RWPE2 (cell line): ENCODE data around the gene AGMO.

Source experiments
- ATAC-seq: fragments of 200-7000 bp; cut with Tn5 transposase; 3 replicates; pipeline ENCODE4 v1.9.1; 2021; ENCODE audit warnings: low read depth
- DNase-seq: peaks from one replicate; pipeline ENCODE4 v3.0.0-alpha.2; 2020; ENCODE audit warnings: low spot score
- H3K27ac ChIP-seq: fragments of 450-650 bp; 2 replicates; pipeline ENCODE4 v1.5.1; 2017; ENCODE audit warnings: mild to moderate bottlenecking; ENCODE audit not compliant: poor library complexity, severe bottlenecking
- H3K27me3 ChIP-seq: fragments of 250-450 bp; sonication (Bioruptor Pico); 2 replicates; pipeline ENCODE4 v1.5.1; 2021; ENCODE audit warnings: mild to moderate bottlenecking, moderate library complexity; ENCODE audit not compliant: insufficient read depth, poor library complexity, severe bottlenecking
- H3K36me3 ChIP-seq: fragments of 250-450 bp; sonication (Bioruptor Pico); 2 replicates; pipeline ENCODE4 v1.5.1; 2020; ENCODE audit warnings: low read depth, mild to moderate bottlenecking, moderate library complexity
- H3K4me1 ChIP-seq: fragments of 250-450 bp; sonication (Bioruptor Pico); 2 replicates; pipeline ENCODE4 v1.5.1; 2021; ENCODE audit warnings: mild to moderate bottlenecking, moderate library complexity; ENCODE audit not compliant: insufficient read depth, poor library complexity, severe bottlenecking
- H3K4me3 ChIP-seq: fragments of 250-450 bp; sonication (Bioruptor Pico); 2 replicates; pipeline ENCODE4 v1.5.1; 2021; ENCODE audit warnings: mild to moderate bottlenecking, moderate library complexity; ENCODE audit not compliant: severe bottlenecking
- H3K9me3 ChIP-seq: fragments of 250-450 bp; sonication (Bioruptor Pico); 2 replicates; pipeline ENCODE4 v1.5.1; 2021; ENCODE audit warnings: mild to moderate bottlenecking, moderate library complexity; ENCODE audit not compliant: severe bottlenecking
- CTCF ChIP-seq: fragments of 450-650 bp; IDR thresholded peaks from one replicate; pipeline ENCODE4 v1.5.1; 2017; ENCODE audit warnings: mild to moderate bottlenecking, moderate library complexity; ENCODE audit not compliant: poor library complexity, severe bottlenecking

The AGMO gene

GRCh38 chr7:15245831-15246230 lies 316.0 kb downstream of the AGMO start:
- Histone ChIP-seq H3K27ac (no peak overlapping the region), H3K27me3 (peaks cover 3% of the 10 kb centered on the region), H3K4me1 (no peaks in the 10 kb centered on the region), H3K9me3 (no peaks in the 10 kb centered on the region), H3K36me3 (no peaks in the 10 kb centered on the region), H3K4me3 (no peak overlapping the region)
- DNase-seq (no peak), ATAC-seq (no peak)
- no peak for TF ChIP-seq CTCF

GRCh38 chr7:15239801-15240200 lies 322.0 kb downstream of the AGMO start:
- Histone ChIP-seq H3K27me3 (peaks cover 3% of the 10 kb centered on the region), H3K4me1 (peaks cover 6% of the 10 kb centered on the region), H3K9me3 (no peaks in the 10 kb centered on the region), H3K27ac (no peak overlapping the region), H3K36me3 (no peaks in the 10 kb centered on the region), H3K4me3 (no peak overlapping the region)
- TF ChIP-seq CTCF, result no peak
- DNase-seq, result no peak
- no peak for ATAC-seq

- DNase-seq, result no peak
- Histone ChIP-seq H3K9me3 (no peaks in the 10 kb centered on the region), H3K4me1 (peaks cover 6% of the 10 kb centered on the region), H3K27me3 (peaks cover under 1% of the 10 kb centered on the region), H3K36me3 (no peaks in the 10 kb centered on the region), H3K27ac (no peak overlapping the region), H3K4me3 (no peak overlapping the region)
- no peak for ATAC-seq
- TF ChIP-seq CTCF, result no peak
Measured at GRCh38 chr7:15236952-15237351, 324.9 kb downstream of the AGMO start.

GRCh38 chr7:15234431-15234830 lies 327.4 kb downstream of the AGMO start:
- H3K9me3 ChIP-seq, result no peaks in the 10 kb centered on the region
- no peak overlapping the region for H3K27ac ChIP-seq
- TF ChIP-seq CTCF, result no peak
- ATAC-seq (no peak), DNase-seq (no peak)
- no peaks in the 10 kb centered on the region for H3K4me1 ChIP-seq
- no peaks in the 10 kb centered on the region for H3K36me3 ChIP-seq
- no peaks in the 10 kb centered on the region for H3K27me3 ChIP-seq
- H3K4me3 ChIP-seq, result no peak overlapping the region

DNA sequence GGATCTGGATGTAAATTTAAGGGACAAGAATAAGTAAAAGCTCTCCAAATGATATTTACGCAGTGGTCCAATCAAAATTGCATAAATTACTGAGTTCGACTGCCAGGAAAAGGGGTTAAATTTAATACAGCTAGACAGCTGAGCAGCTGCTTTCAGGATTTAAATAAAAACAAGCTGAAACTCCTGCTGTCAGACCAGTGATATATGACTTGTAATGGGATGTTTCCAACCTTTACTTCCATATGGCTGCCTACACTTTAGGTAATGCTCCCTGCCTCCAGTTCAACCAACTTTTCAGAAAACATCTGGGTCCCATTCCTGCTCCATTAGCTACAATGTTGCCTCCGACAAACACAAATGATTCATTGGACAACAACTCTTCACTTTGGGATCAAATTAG lies 333.0 kb downstream of the AGMO start:
- peaks cover 8% of the 10 kb centered on the region for H3K27me3 ChIP-seq
- H3K4me1 ChIP-seq, result no peaks in the 10 kb centered on the region
- no peaks in the 10 kb centered on the region for H3K9me3 ChIP-seq
- no peak overlapping the region for H3K27ac ChIP-seq
- ATAC-seq (no peak), DNase-seq (no peak)
- no peak for TF ChIP-seq CTCF
- H3K4me3 ChIP-seq, result no peak overlapping the region
- no peaks in the 10 kb centered on the region for H3K36me3 ChIP-seq
